ENCODE data around the gene CFAP299.

DNA sequence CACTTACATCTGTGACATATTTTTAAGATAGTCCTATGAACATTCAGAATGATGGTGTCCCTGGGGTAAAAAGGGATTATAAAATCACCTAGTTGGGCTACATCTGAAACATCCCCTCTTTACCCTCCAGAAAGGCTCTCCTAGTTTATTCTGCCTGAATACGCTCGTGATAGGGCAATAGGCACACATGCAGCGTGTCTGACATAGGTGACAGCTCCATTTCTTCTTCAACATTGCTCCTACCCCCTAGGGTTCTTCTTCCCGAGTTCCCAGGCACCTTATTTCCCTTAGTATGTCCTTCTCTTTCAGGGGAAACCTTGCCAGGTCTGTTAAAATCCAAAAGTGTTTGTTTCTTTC lies 27.1 kb upstream of the CFAP299 start:
- TF ChIP-seq POLR2A (IDR thresholded peaks at IDR 0.05; ENCODE audit: low read depth, low read length) (no peak), POLR2AphosphoS5 (IDR thresholded peaks at IDR 0.05; ENCODE audit: low read depth, low read length) (no peak), TAF1 (IDR thresholded peaks at IDR 0.05; ENCODE audit: low read depth, low read length) (no peak)

Data from GM12891 (cell line).